Measurements from ENCODE around the gene AOC1. TPM values are rescaled to one million over a fixed set of nuclear protein-coding genes. Genes with fewer than 3 reads are reported as not detected.
"Not testable (repeated sequence)": the region's sequence is repeated elsewhere in the genome, so short reads cannot be mapped to it uniquely, and the experiment has no call there.

Gene AOC1
- total and polyA plus RNA-seq, 5 donors from 2014 or later = not detected

DNA sequence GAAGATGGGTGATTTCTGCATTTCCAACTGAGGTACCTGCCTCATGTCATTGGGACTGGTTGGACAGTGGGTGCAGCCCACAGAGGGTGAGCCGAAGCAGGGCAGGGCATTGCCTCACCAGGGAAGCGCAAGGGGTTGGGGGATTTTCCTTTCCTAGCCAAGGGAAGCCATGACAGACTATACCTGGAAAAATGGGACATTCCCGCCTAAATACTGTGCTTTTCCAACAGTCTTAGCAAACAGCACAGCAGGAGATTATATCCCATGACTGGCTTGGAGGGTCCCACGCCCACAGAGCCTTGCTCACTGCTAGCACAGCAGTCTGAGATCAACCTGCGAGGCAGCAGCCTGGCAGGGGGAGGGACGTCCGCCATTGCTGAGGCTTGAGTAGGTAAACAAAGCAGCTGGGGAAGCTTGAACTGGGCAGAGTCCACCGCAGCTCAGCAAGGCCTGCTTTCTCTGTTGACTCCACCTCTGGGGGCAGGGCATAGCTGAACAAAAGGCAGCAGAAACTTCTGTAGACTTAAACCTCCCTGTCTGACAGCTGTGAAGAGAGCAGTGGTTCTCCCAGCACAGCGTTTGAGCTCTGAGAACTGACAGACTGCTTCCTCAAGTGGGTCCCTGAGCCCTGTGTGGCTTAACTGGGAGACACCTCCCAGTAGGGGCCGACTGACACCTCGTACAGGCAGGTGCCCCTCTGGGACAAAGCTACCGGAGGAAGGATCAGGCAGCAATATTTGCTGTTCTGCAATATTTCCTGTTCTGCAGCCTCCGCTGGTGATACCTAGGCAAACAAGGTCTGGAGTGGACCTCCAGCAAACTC, 44.5 kb upstream of the AOC1 start:
- Histone ChIP-seq H3K27me3 (ENCODE audit: control insufficient read depth, insufficient read depth, low read length) (peaks cover 18% of the 10 kb centered on the region), H3K9me3 (ENCODE audit: control insufficient read depth in 2 of 2, low read length in 2 of 2) (peaks cover 11 to 21% of the 10 kb centered on the region in 2 experiments)
- not testable (repeated sequence) for H3K27ac Mint-ChIP-seq; H3K4me1 ChIP-seq (ENCODE audit: control insufficient read depth, insufficient read depth, low read length, poor library complexity, severe bottlenecking); H3K36me3 ChIP-seq (ENCODE audit: control insufficient read depth, insufficient read depth, low read length); H3K4me3 Mint-ChIP-seq; ATAC-seq (ENCODE audit: low read depth in 2 of 2); H3K36me3 Mint-ChIP-seq; H3K27ac ChIP-seq (ENCODE audit: insufficient read depth, low read length, poor library complexity, severe bottlenecking); DNase-seq; H3K4me1 Mint-ChIP-seq; H3K4me3 ChIP-seq (ENCODE audit: low read depth, low read length)
- H3K27me3 Mint-ChIP-seq = peaks cover 73% of the 10 kb centered on the region
- H3K9me3 Mint-ChIP-seq = peaks cover 0 to 21% (median 6%) of the 10 kb centered on the region in 7 donors

DNA sequence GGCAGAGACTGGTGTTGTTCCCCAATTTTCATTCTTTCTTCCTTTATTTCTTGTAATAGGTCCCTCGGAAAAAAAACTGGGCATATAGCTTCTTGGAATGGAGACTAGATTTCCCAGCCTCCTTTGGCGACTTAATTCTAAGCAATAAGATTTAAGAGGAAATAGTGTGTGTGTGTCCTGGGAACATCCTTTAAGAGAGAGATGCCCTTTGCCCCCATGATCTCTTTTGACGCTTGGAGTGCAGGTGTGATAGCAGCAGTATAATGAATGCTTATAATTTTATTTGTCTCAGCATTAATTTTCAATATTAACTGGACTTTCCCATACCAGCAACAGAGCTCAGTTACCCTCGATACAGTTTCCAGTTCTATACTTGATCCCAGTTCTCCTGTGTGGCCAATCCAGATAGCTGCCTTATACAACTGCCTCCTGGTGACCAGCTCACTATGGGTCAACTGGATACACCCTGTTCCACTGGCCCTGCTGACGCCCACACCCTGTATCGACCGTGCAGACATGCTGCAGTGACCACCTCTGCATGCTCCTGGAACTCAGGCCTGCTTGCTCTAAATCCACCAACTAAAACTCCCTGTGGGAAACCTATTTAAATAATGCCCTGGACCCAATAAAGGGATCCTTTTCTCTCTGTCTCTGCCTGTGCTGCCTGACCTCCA, 37.9 kb upstream of the AOC1 start:
- Histone ChIP-seq H3K9me3 (ENCODE audit: control insufficient read depth in 2 of 2, low read length in 2 of 2) (peaks cover 11% of the 10 kb centered on the region in 2 experiments), H3K36me3 (ENCODE audit: control insufficient read depth, insufficient read depth, low read length) (no peaks in the 10 kb centered on the region), H3K4me1 (ENCODE audit: control insufficient read depth, insufficient read depth, low read length, poor library complexity, severe bottlenecking) (no peaks in the 10 kb centered on the region), H3K4me3 (ENCODE audit: low read depth, low read length) (no peak overlapping the region), H3K27ac (ENCODE audit: insufficient read depth, low read length, poor library complexity, severe bottlenecking) (no peak overlapping the region), H3K27me3 (ENCODE audit: control insufficient read depth, insufficient read depth, low read length) (peaks cover 15% of the 10 kb centered on the region)
- peaks cover 2 to 13% (median 6%) of the 10 kb centered on the region in 7 donors for H3K9me3 Mint-ChIP-seq
- DNase-seq (no peak), ATAC-seq (ENCODE audit: low read depth in 2 of 2) (no peak)
- H3K4me3 Mint-ChIP-seq = no peak overlapping the region
- peaks cover 61% of the 10 kb centered on the region for H3K27me3 Mint-ChIP-seq
- peaks cover 0 to 5% (median 0%) of the 10 kb centered on the region in 4 donors for H3K4me1 Mint-ChIP-seq
- no peaks in the 10 kb centered on the region for H3K36me3 Mint-ChIP-seq
- H3K27ac Mint-ChIP-seq = no peak overlapping the region

DNA sequence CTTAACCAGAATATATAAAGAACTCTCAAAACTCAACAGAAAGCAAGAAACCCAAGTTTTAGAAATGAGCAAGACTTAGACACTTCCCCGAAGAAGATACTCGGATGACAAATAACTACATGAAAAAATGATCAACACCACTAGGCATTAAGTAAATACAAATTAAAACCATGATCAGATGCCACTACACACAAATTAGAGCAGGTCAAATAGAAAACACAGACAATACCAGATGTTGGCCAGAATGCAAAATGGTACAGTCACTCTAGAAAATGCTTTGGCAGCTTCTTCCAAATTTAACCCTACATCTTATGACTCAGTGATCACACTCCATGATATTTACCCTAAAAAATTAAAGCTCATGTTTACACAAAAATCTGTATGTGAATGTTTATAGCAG, 33.3 kb upstream of the AOC1 start:
- Histone ChIP-seq H3K4me1 (ENCODE audit: control insufficient read depth, insufficient read depth, low read length, poor library complexity, severe bottlenecking) (no peaks in the 10 kb centered on the region), H3K27me3 (ENCODE audit: control insufficient read depth, insufficient read depth, low read length) (peaks cover 18% of the 10 kb centered on the region), H3K27ac (ENCODE audit: insufficient read depth, low read length, poor library complexity, severe bottlenecking) (no peak overlapping the region), H3K4me3 (ENCODE audit: low read depth, low read length) (no peak overlapping the region), H3K9me3 (ENCODE audit: control insufficient read depth in 2 of 2, low read length in 2 of 2) (peaks cover 11% of the 10 kb centered on the region in 2 experiments), H3K36me3 (ENCODE audit: control insufficient read depth, insufficient read depth, low read length) (no peaks in the 10 kb centered on the region)
- H3K36me3 Mint-ChIP-seq = no peaks in the 10 kb centered on the region
- no peak for ATAC-seq (ENCODE audit: low read depth in 2 of 2)
- H3K27me3 Mint-ChIP-seq = peaks cover 60% of the 10 kb centered on the region
- peaks cover 0 to 16% (median 7%) of the 10 kb centered on the region in 7 donors for H3K9me3 Mint-ChIP-seq
- DNase-seq = no peak
- H3K4me1 Mint-ChIP-seq = no peaks in the 10 kb centered on the region
- no peak overlapping the region for H3K27ac Mint-ChIP-seq
- H3K4me3 Mint-ChIP-seq = no peak overlapping the region

DNA sequence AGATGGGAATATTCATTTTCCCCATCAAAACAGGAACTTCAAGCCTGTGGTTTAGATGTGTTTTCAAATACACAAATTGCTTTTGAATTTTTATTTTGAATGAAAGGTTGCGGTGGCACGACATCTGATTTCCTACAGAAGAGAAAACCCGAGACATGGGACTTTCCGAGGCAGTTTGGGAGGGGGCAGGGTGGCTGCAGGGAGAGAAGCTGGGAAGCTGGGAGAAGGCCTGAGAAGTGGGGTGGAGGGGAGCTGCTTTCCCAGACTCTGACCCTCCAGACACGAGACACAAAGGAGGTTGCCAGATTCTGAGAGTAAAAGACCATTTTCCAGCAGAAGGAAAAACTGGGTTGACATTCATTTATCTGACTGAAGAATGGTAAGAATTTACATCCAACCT, 32.2 kb upstream of the AOC1 start:
- Histone ChIP-seq H3K27me3 (ENCODE audit: control insufficient read depth, insufficient read depth, low read length) (peaks cover 18% of the 10 kb centered on the region), H3K4me1 (ENCODE audit: control insufficient read depth, insufficient read depth, low read length, poor library complexity, severe bottlenecking) (no peaks in the 10 kb centered on the region), H3K4me3 (ENCODE audit: low read depth, low read length) (no peak overlapping the region), H3K9me3 (ENCODE audit: control insufficient read depth in 2 of 2, low read length in 2 of 2) (peaks cover 11% of the 10 kb centered on the region in 2 experiments), H3K27ac (ENCODE audit: insufficient read depth, low read length, poor library complexity, severe bottlenecking) (no peak overlapping the region), H3K36me3 (ENCODE audit: control insufficient read depth, insufficient read depth, low read length) (no peaks in the 10 kb centered on the region)
- no peak overlapping the region for H3K4me3 Mint-ChIP-seq
- H3K9me3 Mint-ChIP-seq = peaks cover 0 to 16% (median 7%) of the 10 kb centered on the region in 7 donors
- no peaks in the 10 kb centered on the region for H3K4me1 Mint-ChIP-seq
- DNase-seq (no peak), ATAC-seq (ENCODE audit: low read depth in 2 of 2) (no peak)
- no peaks in the 10 kb centered on the region for H3K36me3 Mint-ChIP-seq
- H3K27ac Mint-ChIP-seq = no peak overlapping the region
- H3K27me3 Mint-ChIP-seq = peaks cover 59% of the 10 kb centered on the region

DNA sequence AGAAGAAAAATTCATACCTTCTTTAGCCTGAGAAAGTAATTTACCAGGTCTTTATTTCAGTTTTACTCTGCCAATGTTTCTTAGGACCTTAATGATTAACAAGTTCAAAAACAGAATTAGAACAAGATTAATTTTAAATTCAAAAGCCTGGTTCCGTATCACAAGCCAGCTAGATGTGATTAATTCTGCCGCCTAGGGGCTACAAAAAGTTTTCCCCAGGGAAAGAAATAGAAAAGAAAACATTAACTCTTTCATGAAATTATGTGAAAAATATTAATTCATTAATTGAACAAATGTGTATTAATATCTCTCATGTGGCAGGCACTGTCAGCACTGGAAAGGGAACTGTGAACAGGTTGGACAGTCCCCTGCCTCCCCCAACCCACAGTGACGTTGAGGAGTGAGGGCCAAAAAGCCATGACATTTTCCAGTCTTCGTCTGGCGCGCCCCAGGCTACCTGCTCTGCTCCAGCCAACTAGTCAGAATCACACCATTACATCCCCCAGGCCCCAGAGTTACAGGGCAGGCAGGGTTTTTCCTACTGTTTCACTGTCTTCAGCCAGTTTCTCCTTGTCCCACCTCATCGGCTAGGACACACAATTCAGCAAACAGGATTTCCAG, 31.6 kb upstream of the AOC1 start:
- Histone ChIP-seq H3K27me3 (ENCODE audit: control insufficient read depth, insufficient read depth, low read length) (peaks cover 17% of the 10 kb centered on the region), H3K9me3 (ENCODE audit: control insufficient read depth in 2 of 2, low read length in 2 of 2) (peaks cover 9% of the 10 kb centered on the region in 2 experiments), H3K4me1 (ENCODE audit: control insufficient read depth, insufficient read depth, low read length, poor library complexity, severe bottlenecking) (no peaks in the 10 kb centered on the region), H3K27ac (ENCODE audit: insufficient read depth, low read length, poor library complexity, severe bottlenecking) (no peak overlapping the region), H3K4me3 (ENCODE audit: low read depth, low read length) (no peak overlapping the region), H3K36me3 (ENCODE audit: control insufficient read depth, insufficient read depth, low read length) (no peaks in the 10 kb centered on the region)
- DNase-seq = no peak
- H3K27me3 Mint-ChIP-seq = peaks cover 58% of the 10 kb centered on the region
- H3K9me3 Mint-ChIP-seq = peaks cover 0 to 14% (median 5%) of the 10 kb centered on the region in 7 donors
- H3K4me3 Mint-ChIP-seq = no peak overlapping the region
- H3K36me3 Mint-ChIP-seq = no peaks in the 10 kb centered on the region
- H3K4me1 Mint-ChIP-seq = no peaks in the 10 kb centered on the region
- no peak overlapping the region for H3K27ac Mint-ChIP-seq
- no peak for ATAC-seq (ENCODE audit: low read depth in 2 of 2)

DNA sequence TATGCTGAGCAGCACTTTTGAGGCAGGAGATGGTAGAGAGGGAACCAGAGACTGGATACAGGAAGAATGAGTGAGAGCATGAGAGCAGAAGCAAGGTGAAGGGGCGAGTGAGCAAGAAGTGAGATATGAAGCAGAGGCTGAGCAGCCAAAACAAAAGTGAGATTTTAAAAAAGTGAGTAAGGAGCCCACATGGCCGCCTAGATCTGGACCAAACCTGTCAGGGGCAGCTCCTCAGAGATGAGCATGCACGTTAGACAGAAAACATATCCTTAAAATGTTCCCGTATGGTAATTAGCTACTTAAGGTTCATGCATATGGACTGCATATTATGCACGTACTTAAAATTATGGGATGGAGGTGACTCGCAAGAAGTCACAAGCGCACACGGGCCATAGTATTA, 29.3 kb upstream of the AOC1 start:
- no peaks in the 10 kb centered on the region for H3K4me1 ChIP-seq (ENCODE audit: control insufficient read depth, insufficient read depth, low read length, poor library complexity, severe bottlenecking)
- H3K4me3 ChIP-seq (ENCODE audit: low read depth, low read length) = no peak overlapping the region
- ATAC-seq (ENCODE audit: low read depth in 2 of 2) = no peak
- no peaks in the 10 kb centered on the region for H3K36me3 ChIP-seq (ENCODE audit: control insufficient read depth, insufficient read depth, low read length)
- H3K4me3 Mint-ChIP-seq = no peak overlapping the region
- H3K9me3 Mint-ChIP-seq = peaks cover 0 to 6% (median 0%) of the 10 kb centered on the region in 7 donors
- no peak overlapping the region for H3K27ac ChIP-seq (ENCODE audit: insufficient read depth, low read length, poor library complexity, severe bottlenecking)
- H3K9me3 ChIP-seq (ENCODE audit: control insufficient read depth in 2 of 2, low read length in 2 of 2) = no peaks in the 10 kb centered on the region
- H3K27me3 ChIP-seq (ENCODE audit: control insufficient read depth, insufficient read depth, low read length) = peaks cover 13% of the 10 kb centered on the region
- no peak for DNase-seq
- no peak overlapping the region for H3K27ac Mint-ChIP-seq
- peaks cover 49% of the 10 kb centered on the region for H3K27me3 Mint-ChIP-seq
- no peaks in the 10 kb centered on the region for H3K36me3 Mint-ChIP-seq
- no peaks in the 10 kb centered on the region for H3K4me1 Mint-ChIP-seq

DNA sequence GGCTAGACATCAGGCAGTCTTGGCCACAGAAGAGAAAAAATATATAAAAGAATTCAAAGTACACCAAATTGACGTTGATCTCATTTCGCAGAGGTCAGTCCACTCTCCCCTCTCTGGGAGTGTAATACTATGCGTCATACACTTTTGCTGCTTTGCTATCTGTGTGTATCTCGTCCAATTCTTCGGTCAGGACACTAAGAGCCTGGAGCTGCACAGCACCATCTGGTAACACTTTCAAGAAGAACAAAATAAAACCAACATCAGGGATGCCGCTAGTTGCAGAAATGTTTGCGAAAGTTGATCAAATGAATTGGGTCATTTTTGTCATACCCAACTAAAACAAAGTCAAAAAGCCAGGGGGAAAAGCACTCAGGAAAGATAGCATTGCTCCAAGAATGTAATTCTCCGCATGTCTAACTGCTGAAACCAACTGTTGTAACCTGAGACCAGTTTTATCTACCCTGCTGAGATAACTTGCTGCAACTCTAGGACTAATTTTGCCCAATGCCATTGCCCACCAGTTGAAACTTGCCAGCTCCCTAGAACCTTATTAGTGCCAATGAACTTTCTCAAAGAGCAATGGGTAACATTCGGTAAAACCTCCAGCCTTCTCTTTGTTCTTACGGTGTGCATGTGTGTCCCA, 28.7 kb upstream of the AOC1 start:
- H3K4me1 ChIP-seq (ENCODE audit: control insufficient read depth, insufficient read depth, low read length, poor library complexity, severe bottlenecking) = no peaks in the 10 kb centered on the region
- Mint-ChIP-seq H3K4me1 (no peaks in the 10 kb centered on the region), H3K36me3 (no peaks in the 10 kb centered on the region), H3K9me3 (peaks cover 0 to 6% (median 0%) of the 10 kb centered on the region in 7 donors), H3K4me3 (no peak overlapping the region), H3K27me3 (peaks cover 49% of the 10 kb centered on the region), H3K27ac (no peak overlapping the region)
- H3K27ac ChIP-seq (ENCODE audit: insufficient read depth, low read length, poor library complexity, severe bottlenecking) = no peak overlapping the region
- H3K9me3 ChIP-seq (ENCODE audit: control insufficient read depth in 2 of 2, low read length in 2 of 2) = no peaks in the 10 kb centered on the region
- no peak for ATAC-seq (ENCODE audit: low read depth in 2 of 2)
- no peak overlapping the region for H3K4me3 ChIP-seq (ENCODE audit: low read depth, low read length)
- no peak for DNase-seq
- H3K36me3 ChIP-seq (ENCODE audit: control insufficient read depth, insufficient read depth, low read length) = no peaks in the 10 kb centered on the region
- H3K27me3 ChIP-seq (ENCODE audit: control insufficient read depth, insufficient read depth, low read length) = peaks cover 15% of the 10 kb centered on the region
